Keratinocyte (primary cell): ENCODE measurements around the gene SLC16A2. TPM values are rescaled to one million over a fixed set of nuclear protein-coding genes. Genes with fewer than 3 reads are reported as not detected.
"Not testable (repeated sequence)": the region's sequence is repeated elsewhere in the genome, so short reads cannot be mapped to it uniquely, and the experiment has no call there.

Experiments
- DNase-seq: peaks from one replicate; pipeline ENCODE4 v3.0.0-alpha.2; 2011; ENCODE audit warnings: low read depth, missing footprints, low spot score
- FAIRE-seq: peaks from 2 replicates; lab custom pipeline; 2011; peaks lifted over from hg19 to GRCh38; lab: Jason Lieb, UNC
- H2AFZ ChIP-seq: 2 replicates; pipeline ENCODE4 v1.6.0; 2012; ENCODE audit warnings: low read length, control low read depth, inconsistent platforms; ENCODE audit not compliant: control insufficient read depth
- H3K27ac ChIP-seq: 2 replicates; pipeline ENCODE4 v1.5.1; 2011; ENCODE audit warnings: low read length; ENCODE audit not compliant: control insufficient read depth, insufficient read depth
- H3K27me3 ChIP-seq: 3 replicates; pipeline ENCODE4 v1.6.0; 2011; ENCODE audit warnings: low read length; ENCODE audit not compliant: control insufficient read depth, insufficient read depth; ENCODE audit errors: extremely low read depth
- H3K36me3 ChIP-seq, 2 experiments: 2 replicates in 1 of 2; 3 replicates in 1 of 2; pipeline ENCODE4 v1.5.1; 2011; ENCODE audit warnings: low read length in 2 of 2, mild to moderate bottlenecking in 1 of 2; ENCODE audit not compliant: control insufficient read depth in 2 of 2, insufficient read depth in 2 of 2; ENCODE audit errors: extremely low read depth in 1 of 2
- H3K4me1 ChIP-seq: 3 replicates; pipeline ENCODE4 v1.5.1; 2011; ENCODE audit warnings: low read length; ENCODE audit not compliant: control insufficient read depth, insufficient read depth; ENCODE audit errors: extremely low read depth
- H3K4me2 ChIP-seq: 3 replicates; pipeline ENCODE4 v1.6.0; 2011; ENCODE audit warnings: low read depth, low read length; ENCODE audit not compliant: control insufficient read depth, insufficient read depth; ENCODE audit errors: extremely low read depth
- H3K4me3 ChIP-seq, 3 experiments: fragments of 200-600 bp in 1 of 3; sonication (generic) in 1 of 3; 2 replicates in 2 of 3; 3 replicates in 1 of 3; pipeline ENCODE4 v1.5.1; 2011 to 2016; ENCODE audit warnings: low read length in 3 of 3, mild to moderate bottlenecking in 3 of 3, control low read depth in 2 of 3, inconsistent platforms in 1 of 3, low read depth in 1 of 3, mixed read lengths in 1 of 3, mixed run types in 1 of 3, moderate library complexity in 1 of 3; ENCODE audit not compliant: control insufficient read depth in 2 of 3, insufficient read depth in 2 of 3; ENCODE audit errors: extremely low read depth in 1 of 3
- H3K79me2 ChIP-seq: 2 replicates; pipeline ENCODE4 v1.6.0; 2012; ENCODE audit warnings: low read length; ENCODE audit not compliant: control insufficient read depth, insufficient read depth
- H3K9ac ChIP-seq: 3 replicates; pipeline ENCODE4 v1.6.0; 2011; ENCODE audit warnings: low read length; ENCODE audit not compliant: control insufficient read depth, insufficient read depth; ENCODE audit errors: extremely low read depth
- H3K9me1 ChIP-seq: 3 replicates; pipeline ENCODE4 v1.6.0; 2011; ENCODE audit warnings: low read length; ENCODE audit not compliant: control insufficient read depth, insufficient read depth; ENCODE audit errors: extremely low read depth
- H3K9me3 ChIP-seq: 2 replicates; pipeline ENCODE4 v1.5.1; 2012; ENCODE audit warnings: low read depth, low read length; ENCODE audit not compliant: control insufficient read depth
- H4K20me1 ChIP-seq: 3 replicates; pipeline ENCODE4 v1.6.0; 2011; ENCODE audit warnings: low read length; ENCODE audit not compliant: control insufficient read depth, insufficient read depth; ENCODE audit errors: extremely low read depth
- CTCF ChIP-seq, 3 experiments: IDR thresholded peaks in 1 of 3; conservative IDR thresholded peaks in 1 of 3; optimal IDR thresholded peaks in 1 of 3; 2 replicates in 2 of 3; 3 replicates in 1 of 3; pipeline versions ENCODE3 to v1.5.1; 2011; ENCODE audit warnings: low read length in 3 of 3, mild to moderate bottlenecking in 3 of 3, moderate library complexity in 2 of 3, control low read depth in 1 of 3, inconsistent platforms in 1 of 3; ENCODE audit not compliant: insufficient read depth in 2 of 3; ENCODE audit errors: extremely low read depth in 1 of 3
- EZH2 ChIP-seq: IDR thresholded peaks from one replicate; pipeline ENCODE4 v1.6.1; 2012; ENCODE audit warnings: inconsistent platforms, mild to moderate bottlenecking, low read length, moderate library complexity
- dilution Hi-C: fragments of 300-500 bp; cut with MboI; formaldehyde crosslinking; loops from one replicate; pipeline ENCODE4 v1.7.0; 2020; ENCODE audit warnings: low sequenced_read_pairs; ENCODE audit not compliant: extremely low pct_ligation_motif_present
- polyA plus RNA-seq, 5 experiments: library from polyadenylated mRNA; depleted of rRNA in 3 of 5; stranded (reverse) in 3 of 5; stranded (forward) in 1 of 5; unstranded in 1 of 5; fragments of >200 nt; gene quantifications; 1 replicate in 1 of 5; 2 replicates in 3 of 5; 3 replicates in 1 of 5; pipeline versions ENCODE4 v1.2.1 to v1.2.3, GENCODE V29; 2011 to 2012; ENCODE audit warnings: missing spikeins in 2 of 5, low read depth in 1 of 5, low replicate concordance in 1 of 5

SLC16A2 gene
- polyA plus RNA-seq, 1 donor (not counting 4 experiments of a cell fraction or from before 2014, with no cell fraction given) = 38.4 TPM

DNA sequence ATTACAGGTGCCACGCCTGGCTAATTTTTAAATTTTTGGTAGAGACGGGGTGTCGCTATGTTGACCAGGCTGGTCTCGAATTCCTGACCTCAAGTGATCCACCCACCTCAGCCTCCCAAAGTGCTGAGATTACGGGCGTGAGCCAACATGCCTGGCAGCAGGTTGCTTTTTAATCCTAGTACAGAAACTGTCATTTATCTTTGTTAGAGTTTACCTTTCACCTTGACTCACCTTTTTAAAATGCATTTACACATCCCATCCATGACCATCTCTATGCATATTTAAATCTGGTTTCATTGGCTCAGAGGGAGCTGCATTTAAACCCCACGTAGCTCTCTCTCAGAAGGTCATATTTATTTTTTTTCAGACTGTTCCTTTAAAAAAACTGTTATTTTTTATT, 31.9 kb downstream of the SLC16A2 start:
- no peak for FAIRE-seq
- TF ChIP-seq EZH2 (no peak), CTCF (optimal IDR thresholded peaks at IDR 0.05 in 1 of 3, IDR thresholded peaks at IDR 0.05 in 1 of 3, conservative IDR thresholded peaks at IDR 0.05 in 1 of 3; ENCODE audit: extremely low read depth in 1 of 3, insufficient read depth in 2 of 3, low read length in 3 of 3) (no peak)

DNA sequence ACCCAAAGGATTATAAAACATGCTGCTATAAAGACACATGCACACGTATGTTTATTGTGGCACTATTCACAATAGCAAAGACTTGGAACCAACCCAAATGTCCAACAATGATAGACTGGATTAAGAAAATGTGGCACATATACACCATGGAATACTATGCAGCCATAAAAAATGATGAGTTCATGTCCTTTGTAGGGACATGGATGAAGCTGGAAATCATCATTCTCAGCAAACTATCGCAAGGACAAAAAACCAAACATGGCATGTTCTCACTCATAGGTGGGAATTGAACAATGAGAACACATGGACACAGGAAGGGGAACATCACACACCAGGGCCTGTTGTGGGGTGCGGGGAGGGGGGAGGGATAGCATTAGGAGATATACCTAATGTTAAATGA, 32.9 kb downstream of the SLC16A2 start:
- H4K20me1 ChIP-seq, H3K9me1 ChIP-seq, DNase-seq, H3K4me2 ChIP-seq, H3K36me3 ChIP-seq, H3K27ac ChIP-seq, H2AFZ ChIP-seq, FAIRE-seq, H3K9me3 ChIP-seq, H3K27me3 ChIP-seq, H3K4me3 ChIP-seq, H3K79me2 ChIP-seq, dilution Hi-C loops, H3K9ac ChIP-seq: not testable (repeated sequence)
- H3K4me1 ChIP-seq = peaks cover 32% of the 10 kb centered on the region

More for the DNA sequence above, 31.9 kb downstream of the SLC16A2 start:
- Histone ChIP-seq H3K36me3 (no peaks in the 10 kb centered on the region), H3K27ac (no peak overlapping the region), H3K4me3 (no peak overlapping the region), H3K4me2 (no peak overlapping the region), H3K9ac (no peak overlapping the region), H3K27me3 (no peaks in the 10 kb centered on the region), H3K9me3 (no peaks in the 10 kb centered on the region), H3K79me2 (no peaks in the 10 kb centered on the region), H2AFZ (no peak overlapping the region), H3K4me1 (peaks cover 37% of the 10 kb centered on the region), H4K20me1 (no peaks in the 10 kb centered on the region), H3K9me1 (no peaks in the 10 kb centered on the region)
- peak; percentile 13 for DNase-seq
- dilution Hi-C loops = no loop called here

DNA sequence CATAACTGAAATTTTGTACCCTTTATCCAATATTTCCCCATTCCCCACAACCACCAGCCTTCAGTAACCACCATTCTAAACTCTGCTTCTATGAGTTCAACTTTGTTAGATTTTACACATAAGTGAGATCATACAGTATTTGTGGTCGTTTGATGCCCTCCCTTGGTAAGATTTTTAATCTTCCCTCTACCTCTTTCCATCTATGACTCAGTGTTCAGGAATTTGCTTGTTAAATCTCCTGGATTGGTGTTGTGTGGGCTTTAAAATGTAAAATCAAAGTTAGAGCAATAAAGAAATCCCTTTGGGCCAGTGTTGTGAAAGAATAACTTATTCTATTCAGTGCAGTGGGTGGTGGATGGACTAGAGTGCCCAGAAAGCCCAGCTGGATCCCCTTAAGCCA, 37.4 kb downstream of the SLC16A2 start:
- DNase-seq = peak; percentile 11
- dilution Hi-C loops = no loop called here
- no peaks in the 10 kb centered on the region for H4K20me1 ChIP-seq

More for the DNA sequence above, 37.4 kb downstream of the SLC16A2 start:
- H3K27me3 ChIP-seq = no peaks in the 10 kb centered on the region
- peaks cover 8% of the 10 kb centered on the region for H3K4me1 ChIP-seq
- H3K9ac ChIP-seq = no peak overlapping the region
- H3K9me3 ChIP-seq = no peaks in the 10 kb centered on the region
- peak in 1 of 3 experiments; percentile 25 for TF ChIP-seq CTCF (optimal IDR thresholded peaks at IDR 0.05 in 1 of 3, IDR thresholded peaks at IDR 0.05 in 1 of 3, conservative IDR thresholded peaks at IDR 0.05 in 1 of 3; ENCODE audit: extremely low read depth in 1 of 3, insufficient read depth in 2 of 3, low read length in 3 of 3)
- no peak for TF ChIP-seq EZH2
- H3K36me3 ChIP-seq = no peaks in the 10 kb centered on the region
- no peak overlapping the region for H3K27ac ChIP-seq
- FAIRE-seq = no peak
- peak overlapping the region; percentile 23 for H3K4me2 ChIP-seq
- no peak overlapping the region for H3K4me3 ChIP-seq
- no peaks in the 10 kb centered on the region for H3K9me1 ChIP-seq
- H2AFZ ChIP-seq = no peak overlapping the region
- no peaks in the 10 kb centered on the region for H3K79me2 ChIP-seq
